K562 (cell line): Measurements from ENCODE around the gene ABCF2. TPM values are rescaled to one million over a fixed set of nuclear protein-coding genes. Genes with fewer than 3 reads are reported as not detected.

Source experiments
- ARID1B ChIP-seq: fragments of 450-650 bp; IDR thresholded peaks from 2 replicates; pipeline ENCODE4 v1.6.1; 2016; ENCODE audit warnings: antibody characterized with exemption, mild to moderate bottlenecking, inconsistent platforms
- DACH1 ChIP-seq: fragments of 450-650 bp; IDR thresholded peaks from 2 replicates; pipeline ENCODE4 v1.6.1; 2018; ENCODE audit not compliant: partially characterized antibody
- GATAD2B ChIP-seq: fragments of 450-650 bp; IDR thresholded peaks from 2 replicates; pipeline ENCODE4 v1.6.1; 2017; ENCODE audit warnings: mild to moderate bottlenecking, borderline replicate concordance
- KDM5B ChIP-seq: fragments of 200-600 bp; sonication (generic); IDR thresholded peaks from 2 replicates; pipeline ENCODE4 v1.6.1; 2012; ENCODE audit warnings: low read depth, mild to moderate bottlenecking, moderate library complexity, low read length, control low read depth, inconsistent platforms; ENCODE audit not compliant: insufficient replicate concordance
- KLF13 ChIP-seq: fragments of 450-650 bp; IDR thresholded peaks from 2 replicates; pipeline ENCODE4 v1.6.1; 2016; ENCODE audit warnings: missing genetic modification characterization, low read depth, mild to moderate bottlenecking, missing compliant biosample characterization, moderate library complexity, borderline replicate concordance
- MAZ ChIP-seq, 2 experiments: fragments of 450-650 bp in 1 of 2; sonication (generic) in 1 of 2; formaldehyde crosslinking; IDR thresholded peaks in 1 of 2; conservative IDR thresholded peaks in 1 of 2; 2 replicates each; pipeline versions ENCODE4 v1.4.0 to v1.5.0; 2020; ENCODE audit warnings: mild to moderate bottlenecking in 1 of 2, missing genetic modification reagents in 1 of 2
- MCM3 ChIP-seq: fragments of 450-650 bp; IDR thresholded peaks from 2 replicates; pipeline ENCODE4 v1.6.1; 2016
- POLR2AphosphoS2 ChIP-seq: IDR thresholded peaks from 2 replicates; pipeline ENCODE4 v1.6.1; 2012; ENCODE audit warnings: low read length, improper control_type of control experiment
- POLR3G ChIP-seq: IDR thresholded peaks from 2 replicates; pipeline ENCODE4 v1.6.1; 2011; ENCODE audit not compliant: insufficient read length, insufficient replicate concordance; ENCODE audit errors: extremely low read depth
- PPARD ChIP-seq: fragments of 250-450 bp; sonication (Bioruptor Pico); IDR thresholded peaks from 2 replicates; pipeline ENCODE4 v1.8.0; 2022; ENCODE audit warnings: inconsistent platforms, mild to moderate bottlenecking, moderate library complexity
- SAFB2 ChIP-seq: fragments of 200-400 bp; formaldehyde crosslinking; IDR thresholded peaks from 2 replicates; pipeline ENCODE4 v1.6.1; 2018; ENCODE audit warnings: borderline replicate concordance, low read length, low read depth, moderate library complexity; ENCODE audit not compliant: severe bottlenecking
- TOE1 ChIP-seq, 2 experiments: fragments of 450-650 bp in 1 of 2; sonication (generic) in 1 of 2; formaldehyde crosslinking in 1 of 2; IDR thresholded peaks; 2 replicates each; pipeline versions ENCODE4 v1.7.1 to v1.8.0; 2016 to 2022; ENCODE audit warnings: borderline replicate concordance in 2 of 2, mild to moderate bottlenecking in 2 of 2, antibody characterized with exemption in 1 of 2, inconsistent platforms in 1 of 2, low read depth in 1 of 2, missing genetic modification reagents in 1 of 2, moderate library complexity in 1 of 2
- ZFPM2 ChIP-seq: fragments of 250-450 bp; sonication (Bioruptor Pico); IDR thresholded peaks from 2 replicates; pipeline ENCODE4 v1.5.1; 2022; ENCODE audit warnings: mild to moderate bottlenecking
- ZNF134 ChIP-seq: fragments of 250-450 bp; sonication (Bioruptor Pico); conservative IDR thresholded peaks from 2 replicates; pipeline ENCODE4 v1.4.0; 2020
- polyA plus RNA-seq, 8 experiments: library from polyadenylated mRNA; depleted of rRNA in 4 of 8; stranded (reverse) in 5 of 8; unstranded in 3 of 8; fragments of >200 nt; fragmentation: Nextera tagmentation in 2 of 8; fragmentation: Illumina TruSeq in 1 of 8; extraction: Ambion mirVana in 2 of 8; extraction: Trizol in 1 of 8; gene quantifications; 2 replicates each; pipeline versions ENCODE4 v1.2.1 to v1.2.3, GENCODE V29; 2011 to 2014; ENCODE audit warnings: inconsistent platforms in 1 of 8, missing spikeins in 1 of 8
- total RNA-seq, 7 experiments: library from RNA; depleted of rRNA in 6 of 7; stranded (reverse); fragments of >200 nt in 6 of 7; fragmentation: Illumina TruSeq in 2 of 7; extraction: Trizol in 2 of 7; gene quantifications; 2 replicates each; pipeline versions ENCODE4 v1.2.1 to v1.2.3, GENCODE V29; 2011 to 2021; ENCODE audit warnings: low replicate concordance in 1 of 7
- TF ChIP-seq, protein P1 (sequence below): fragments of 450-650 bp; conservative IDR thresholded peaks from 2 replicates; pipeline ENCODE4 v1.6.1; 2016; ENCODE audit warnings: missing genetic modification characterization, low read depth, mild to moderate bottlenecking, missing compliant biosample characterization, moderate library complexity
- TF ChIP-seq, protein P2 (sequence below): sonication (generic); formaldehyde crosslinking; IDR thresholded peaks from 2 replicates; pipeline ENCODE4 v1.8.0; 2022; ENCODE audit warnings: missing genetic modification reagents, mild to moderate bottlenecking, borderline replicate concordance
- TF ChIP-seq, protein P3 (sequence below), 2 experiments: fragments of 450-650 bp; conservative IDR thresholded peaks; 2 replicates each; pipeline ENCODE4 v1.6.1; 2017; ENCODE audit warnings: mild to moderate bottlenecking in 2 of 2, moderate library complexity in 2 of 2
- TF ChIP-seq, protein P4 (sequence below): IDR thresholded peaks from 2 replicates; pipeline ENCODE4 v1.6.1; 2016; ENCODE audit warnings: missing genetic modification characterization, missing compliant biosample characterization

Gene ABCF2
- total and polyA plus RNA-seq, 9 of the 15 experiments (the other 6 are each of a cell fraction or from before 2014, with no cell fraction given) = 62.1 to 224 (median 113) TPM

DNA sequence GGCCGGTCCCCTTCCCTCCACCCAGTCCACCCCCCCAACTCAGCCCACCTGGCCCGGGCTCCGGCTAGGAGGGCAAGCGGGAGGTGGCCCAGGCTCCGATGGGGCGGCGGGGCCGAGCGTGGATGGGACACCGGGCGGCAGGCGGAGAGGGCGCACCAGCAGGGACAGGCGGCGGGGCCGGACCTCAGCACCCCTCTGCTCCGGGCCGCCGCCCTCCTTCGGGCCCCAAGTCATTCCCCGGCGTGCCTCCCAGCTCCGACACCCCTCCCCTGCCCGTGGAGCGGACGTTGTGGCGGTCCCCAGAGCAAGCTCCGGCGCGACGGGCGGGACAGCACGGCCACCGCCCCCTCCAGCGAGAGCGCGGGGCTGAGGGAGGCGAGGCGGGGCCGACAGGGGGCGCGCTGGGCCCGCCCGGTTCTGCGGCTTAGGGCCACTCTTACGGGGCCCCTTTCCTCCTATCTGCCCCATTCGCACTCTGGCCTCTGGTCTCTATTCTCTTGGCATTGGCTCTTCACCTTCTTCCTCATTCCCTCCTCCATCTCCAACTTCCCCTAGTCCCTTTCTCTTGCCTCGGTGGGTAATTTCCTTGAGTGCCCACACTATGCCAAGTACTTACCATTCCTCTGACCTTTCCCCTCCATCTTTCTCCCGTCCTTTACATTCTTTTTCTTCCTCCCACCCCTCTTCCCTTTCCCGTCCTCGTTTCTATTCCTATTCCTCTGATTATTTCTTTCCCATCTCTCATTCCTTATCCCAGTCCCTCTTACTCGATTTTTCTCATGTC is 58.8 kb downstream of the ABCF2 start (continued):
- TF ChIP-seq ZFPM2 (0 out of 2 replicates have a peak, but pooled peaks have one; percentile 21), GATAD2B (no peak), SAFB2 (no peak), POLR3G (no peak), POLR2AphosphoS2 (no peak), MCM3 (0 out of 2 replicates have a peak, but pooled peaks have one; percentile 47), KDM5B (no peak), KLF13 (tag) (peak; percentile 91), ZNF134 (CRISPR knock-in tag) (no peak), TOE1 (IDR thresholded peaks at IDR 0.05; ENCODE audit: borderline replicate concordance) (peak; percentile 76; the same call in 1 of the 2 replicates), TOE1 (CRISPR knock-in tag; IDR thresholded peaks at IDR 0.05; ENCODE audit: borderline replicate concordance, low read depth) (no peak), PPARD (CRISPR knock-in tag) (no peak), DACH1 (no peak), MAZ (CRISPR knock-in tag; conservative IDR thresholded peaks at IDR 0.05 in 1 of 2, IDR thresholded peaks at IDR 0.05 in 1 of 2) (peak; percentile 82 to 93), ARID1B (peak; percentile 50; the same call in 1 of the 2 replicates)
- TF ChIP-seq, protein P1, sequence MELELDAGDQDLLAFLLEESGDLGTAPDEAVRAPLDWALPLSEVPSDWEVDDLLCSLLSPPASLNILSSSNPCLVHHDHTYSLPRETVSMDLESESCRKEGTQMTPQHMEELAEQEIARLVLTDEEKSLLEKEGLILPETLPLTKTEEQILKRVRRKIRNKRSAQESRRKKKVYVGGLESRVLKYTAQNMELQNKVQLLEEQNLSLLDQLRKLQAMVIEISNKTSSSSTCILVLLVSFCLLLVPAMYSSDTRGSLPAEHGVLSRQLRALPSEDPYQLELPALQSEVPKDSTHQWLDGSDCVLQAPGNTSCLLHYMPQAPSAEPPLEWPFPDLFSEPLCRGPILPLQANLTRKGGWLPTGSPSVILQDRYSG = no peak
- TF ChIP-seq, protein P2, sequence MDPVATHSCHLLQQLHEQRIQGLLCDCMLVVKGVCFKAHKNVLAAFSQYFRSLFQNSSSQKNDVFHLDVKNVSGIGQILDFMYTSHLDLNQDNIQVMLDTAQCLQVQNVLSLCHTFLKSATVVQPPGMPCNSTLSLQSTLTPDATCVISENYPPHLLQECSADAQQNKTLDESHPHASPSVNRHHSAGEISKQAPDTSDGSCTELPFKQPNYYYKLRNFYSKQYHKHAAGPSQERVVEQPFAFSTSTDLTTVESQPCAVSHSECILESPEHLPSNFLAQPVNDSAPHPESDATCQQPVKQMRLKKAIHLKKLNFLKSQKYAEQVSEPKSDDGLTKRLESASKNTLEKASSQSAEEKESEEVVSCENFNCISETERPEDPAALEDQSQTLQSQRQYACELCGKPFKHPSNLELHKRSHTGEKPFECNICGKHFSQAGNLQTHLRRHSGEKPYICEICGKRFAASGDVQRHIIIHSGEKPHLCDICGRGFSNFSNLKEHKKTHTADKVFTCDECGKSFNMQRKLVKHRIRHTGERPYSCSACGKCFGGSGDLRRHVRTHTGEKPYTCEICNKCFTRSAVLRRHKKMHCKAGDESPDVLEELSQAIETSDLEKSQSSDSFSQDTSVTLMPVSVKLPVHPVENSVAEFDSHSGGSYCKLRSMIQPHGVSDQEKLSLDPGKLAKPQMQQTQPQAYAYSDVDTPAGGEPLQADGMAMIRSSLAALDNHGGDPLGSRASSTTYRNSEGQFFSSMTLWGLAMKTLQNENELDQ (CRISPR knock-in tag) = no peak
- TF ChIP-seq, protein P3, sequence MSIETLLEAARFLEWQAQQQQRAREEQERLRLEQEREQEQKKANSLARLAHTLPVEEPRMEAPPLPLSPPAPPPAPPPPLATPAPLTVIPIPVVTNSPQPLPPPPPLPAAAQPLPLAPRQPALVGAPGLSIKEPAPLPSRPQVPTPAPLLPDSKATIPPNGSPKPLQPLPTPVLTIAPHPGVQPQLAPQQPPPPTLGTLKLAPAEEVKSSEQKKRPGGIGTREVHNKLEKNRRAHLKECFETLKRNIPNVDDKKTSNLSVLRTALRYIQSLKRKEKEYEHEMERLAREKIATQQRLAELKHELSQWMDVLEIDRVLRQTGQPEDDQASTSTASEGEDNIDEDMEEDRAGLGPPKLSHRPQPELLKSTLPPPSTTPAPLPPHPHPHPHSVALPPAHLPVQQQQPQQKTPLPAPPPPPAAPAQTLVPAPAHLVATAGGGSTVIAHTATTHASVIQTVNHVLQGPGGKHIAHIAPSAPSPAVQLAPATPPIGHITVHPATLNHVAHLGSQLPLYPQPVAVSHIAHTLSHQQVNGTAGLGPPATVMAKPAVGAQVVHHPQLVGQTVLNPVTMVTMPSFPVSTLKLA (conservative IDR thresholded peaks at IDR 0.05) = no peak
- TF ChIP-seq, protein P4, sequence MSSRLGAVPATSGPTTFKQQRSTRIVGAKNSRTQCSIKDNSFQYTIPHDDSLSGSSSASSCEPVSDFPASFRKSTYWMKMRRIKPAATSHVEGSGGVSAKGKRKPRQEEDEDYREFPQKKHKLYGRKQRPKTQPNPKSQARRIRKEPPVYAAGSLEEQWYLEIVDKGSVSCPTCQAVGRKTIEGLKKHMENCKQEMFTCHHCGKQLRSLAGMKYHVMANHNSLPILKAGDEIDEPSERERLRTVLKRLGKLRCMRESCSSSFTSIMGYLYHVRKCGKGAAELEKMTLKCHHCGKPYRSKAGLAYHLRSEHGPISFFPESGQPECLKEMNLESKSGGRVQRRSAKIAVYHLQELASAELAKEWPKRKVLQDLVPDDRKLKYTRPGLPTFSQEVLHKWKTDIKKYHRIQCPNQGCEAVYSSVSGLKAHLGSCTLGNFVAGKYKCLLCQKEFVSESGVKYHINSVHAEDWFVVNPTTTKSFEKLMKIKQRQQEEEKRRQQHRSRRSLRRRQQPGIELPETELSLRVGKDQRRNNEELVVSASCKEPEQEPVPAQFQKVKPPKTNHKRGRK (tag) = peak; percentile 94
